Fibroblast of skin of left biceps (primary cell): Measurements from ENCODE around the gene SLC39A13.
A peak's percentile ranks its signal among the peaks of the same experiment; 100 is the strongest.

Experiments
- DNase-seq, 2 experiments: peaks; one replicate each; pipeline ENCODE4 v3.0.0-alpha.2; 2013; ENCODE audit warnings: low read depth in 2 of 2

Gene SLC39A13

DNA sequence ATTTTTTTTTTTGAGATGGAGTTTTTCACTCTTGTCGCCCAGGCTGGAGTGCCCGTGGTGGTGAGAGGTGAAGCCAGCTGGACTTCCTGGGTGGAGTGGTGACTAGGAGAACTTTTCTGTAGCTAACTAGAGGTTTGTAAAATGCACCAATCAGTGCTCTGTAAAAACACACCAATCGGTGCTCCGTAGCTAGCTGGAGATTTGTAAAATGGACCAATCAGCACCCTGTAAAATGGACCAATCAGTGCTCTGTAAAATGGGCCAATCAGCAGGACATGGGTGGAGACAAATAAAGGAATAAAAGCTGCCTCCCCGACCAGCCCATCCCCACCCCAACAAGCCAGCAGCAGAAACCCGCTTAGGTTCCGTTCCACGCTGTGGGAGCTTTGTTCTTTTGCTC lies 45.0 kb downstream of the SLC39A13 start:
- no peak for DNase-seq

DNA sequence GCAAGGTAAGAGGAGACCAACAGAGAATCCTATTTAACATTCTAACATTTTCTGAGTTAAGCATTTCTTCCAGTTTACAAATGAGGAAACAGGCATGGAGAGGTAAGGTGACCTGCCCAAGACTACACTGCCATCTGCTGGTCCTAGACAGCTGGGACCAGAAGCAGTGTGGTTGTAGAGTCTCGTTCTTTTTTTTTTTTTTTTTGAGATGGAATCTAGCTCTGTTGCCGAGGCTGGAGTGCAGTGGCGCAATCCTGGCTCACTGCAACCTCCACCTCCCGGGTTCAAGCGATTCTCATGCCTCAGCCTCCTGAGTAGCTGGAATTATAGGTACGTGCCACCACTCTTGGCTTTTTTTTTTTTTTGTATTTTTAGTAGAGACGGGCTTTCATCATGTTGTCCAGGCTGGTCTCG lies 45.9 kb downstream of the SLC39A13 start:
- DNase-seq: peak; percentile 50 to 58

DNA sequence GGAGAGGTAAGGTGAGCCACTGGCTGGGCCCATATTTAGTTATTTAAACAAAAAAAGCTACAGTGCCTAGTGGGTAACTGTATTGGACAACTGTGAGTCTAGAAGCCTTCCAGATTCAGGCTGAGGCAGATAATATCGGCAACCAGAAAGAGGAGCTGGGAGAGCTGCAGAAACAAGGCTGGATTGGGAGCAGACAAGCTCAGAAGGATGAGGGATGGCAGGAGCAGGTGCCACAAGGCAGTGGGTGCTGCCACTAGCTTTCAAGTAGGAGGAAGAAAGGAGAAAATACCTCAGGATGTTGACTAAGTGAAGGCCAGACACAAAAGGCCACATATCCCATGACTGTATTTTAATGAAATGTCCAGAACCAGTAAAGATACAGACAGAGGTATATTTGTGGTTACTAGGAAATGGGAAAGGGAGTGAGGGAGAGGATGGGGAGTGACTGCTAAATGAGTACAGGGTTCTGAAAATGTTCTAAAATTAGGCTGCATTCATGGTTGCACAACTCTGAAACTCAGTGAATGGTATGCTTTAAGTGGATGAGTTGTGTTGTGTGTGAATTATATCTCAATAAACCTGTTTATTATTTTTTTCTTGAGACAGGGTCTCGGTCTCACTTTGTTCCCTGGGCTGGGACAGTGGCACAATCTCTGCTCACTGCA lies 52.3 kb downstream of the SLC39A13 start:
- no peak for DNase-seq

GRCh38 chr11:47461876-47462275 lies 53.5 kb downstream of the SLC39A13 start:
- DNase-seq: no peak

- DNase-seq: no peak
Observed at GRCh38 chr11:47464483-47464882, 56.1 kb downstream of the SLC39A13 start.
